K562 (cell line): ENCODE data around the gene CREB3L4. TPM values are rescaled to one million over a fixed set of nuclear protein-coding genes. Genes with fewer than 3 reads are reported as not detected.

Experiments used
- CUX1 ChIP-seq: fragments of 200-800 bp; sonication (Bioruptor generic); IDR thresholded peaks from 2 replicates; pipeline ENCODE4 v1.6.1; 2016; ENCODE audit warnings: missing genetic modification characterization, missing compliant biosample characterization
- ELK1 ChIP-seq: sonication (generic); formaldehyde crosslinking; IDR thresholded peaks from 2 replicates; pipeline ENCODE4 v1.8.1; 2022; ENCODE audit warnings: missing genetic modification reagents
- SMARCB1 ChIP-seq: IDR thresholded peaks from 2 replicates; pipeline ENCODE4 v1.6.1; 2011; ENCODE audit warnings: improper control_type of control experiment, low read depth; ENCODE audit not compliant: insufficient read length
- THAP7 ChIP-seq: fragments of 250-450 bp; sonication (Bioruptor Pico); IDR thresholded peaks from 2 replicates; pipeline ENCODE4 v1.5.0; 2021
- ZNF518B ChIP-seq: fragments of 250-450 bp; sonication (Bioruptor Pico); IDR thresholded peaks from 2 replicates; pipeline ENCODE4 v1.5.0; 2021; ENCODE audit warnings: mild to moderate bottlenecking, moderate library complexity
- polyA plus RNA-seq, 8 experiments: library from polyadenylated mRNA; depleted of rRNA in 4 of 8; stranded (reverse) in 5 of 8; unstranded in 3 of 8; fragments of >200 nt; fragmentation: Nextera tagmentation in 2 of 8; fragmentation: Illumina TruSeq in 1 of 8; extraction: Ambion mirVana in 2 of 8; extraction: Trizol in 1 of 8; gene quantifications; 2 replicates each; pipeline versions ENCODE4 v1.2.1 to v1.2.3, GENCODE V29; 2011 to 2014; ENCODE audit warnings: inconsistent platforms in 1 of 8, missing spikeins in 1 of 8
- total RNA-seq, 7 experiments: library from RNA; depleted of rRNA in 6 of 7; stranded (reverse); fragments of >200 nt in 6 of 7; fragmentation: Illumina TruSeq in 2 of 7; extraction: Trizol in 2 of 7; gene quantifications; 2 replicates each; pipeline versions ENCODE4 v1.2.1 to v1.2.3, GENCODE V29; 2011 to 2021; ENCODE audit warnings: low replicate concordance in 1 of 7

Gene CREB3L4
- total and polyA plus RNA-seq, 9 of the 15 experiments (the other 6 are each of a cell fraction or from before 2014, with no cell fraction given) = 9.9 to 18.6 (median 13.9) TPM

- no peak for TF ChIP-seq ELK1 (CRISPR knock-in tag)
- no peak for TF ChIP-seq CUX1 (CRISPR knock-in tag)
- no peak for TF ChIP-seq THAP7 (CRISPR knock-in tag)
- TF ChIP-seq ZNF518B (CRISPR knock-in tag) = no peak
- TF ChIP-seq SMARCB1 = no peak
Observed at GRCh38 chr1:153929426-153929825, 38.3 kb upstream of the CREB3L4 start (continued).
